Osteocyte (in vitro differentiated cells): Measurements from ENCODE around the gene THAP7. TPM values are rescaled to one million over a fixed set of nuclear protein-coding genes. Genes with fewer than 3 reads are reported as not detected.

ENCODE experiments used
- DNase-seq: peaks from one replicate; pipeline ENCODE4 v3.0.0; 2021; ENCODE audit warnings: mixed read lengths; ENCODE audit not compliant: unreplicated experiment; ENCODE audit errors: extremely low spot score
- H3K27ac Mint-ChIP-seq: one replicate; pipeline ENCODE4 v1.8.0; 2021; ENCODE audit warnings: mild to moderate bottlenecking, mixed read lengths; ENCODE audit not compliant: unreplicated experiment
- H3K27me3 Mint-ChIP-seq: one replicate; pipeline ENCODE4 v1.8.0; 2021; ENCODE audit warnings: mixed read lengths; ENCODE audit not compliant: unreplicated experiment
- H3K36me3 Mint-ChIP-seq: one replicate; pipeline ENCODE4 v1.8.0; 2021; ENCODE audit warnings: mixed read lengths; ENCODE audit not compliant: unreplicated experiment
- H3K4me1 Mint-ChIP-seq: one replicate; pipeline ENCODE4 v1.8.0; 2021; ENCODE audit warnings: mixed read lengths; ENCODE audit not compliant: unreplicated experiment
- H3K4me3 Mint-ChIP-seq: one replicate; pipeline ENCODE4 v1.8.0; 2021; ENCODE audit warnings: mild to moderate bottlenecking, moderate library complexity, mixed read lengths; ENCODE audit not compliant: unreplicated experiment
- H3K9me3 Mint-ChIP-seq: one replicate; pipeline ENCODE4 v1.8.0; 2021; ENCODE audit warnings: mixed read lengths; ENCODE audit not compliant: unreplicated experiment
- total RNA-seq: library from RNA; stranded (reverse); gene quantifications from 2 replicates; pipeline ENCODE4 v1.2.1, GENCODE V29; 2021
- TF ChIP-seq, protein P1 (sequence below): fragments of 200-600 bp; sonication (generic); IDR thresholded peaks from 2 replicates; pipeline ENCODE4 v1.5.0; 2021; ENCODE audit warnings: antibody characterized with exemption, mild to moderate bottlenecking, moderate library complexity

The THAP7 gene
- total RNA-seq, 1 donor from 2014 or later = 27.0 TPM

DNA sequence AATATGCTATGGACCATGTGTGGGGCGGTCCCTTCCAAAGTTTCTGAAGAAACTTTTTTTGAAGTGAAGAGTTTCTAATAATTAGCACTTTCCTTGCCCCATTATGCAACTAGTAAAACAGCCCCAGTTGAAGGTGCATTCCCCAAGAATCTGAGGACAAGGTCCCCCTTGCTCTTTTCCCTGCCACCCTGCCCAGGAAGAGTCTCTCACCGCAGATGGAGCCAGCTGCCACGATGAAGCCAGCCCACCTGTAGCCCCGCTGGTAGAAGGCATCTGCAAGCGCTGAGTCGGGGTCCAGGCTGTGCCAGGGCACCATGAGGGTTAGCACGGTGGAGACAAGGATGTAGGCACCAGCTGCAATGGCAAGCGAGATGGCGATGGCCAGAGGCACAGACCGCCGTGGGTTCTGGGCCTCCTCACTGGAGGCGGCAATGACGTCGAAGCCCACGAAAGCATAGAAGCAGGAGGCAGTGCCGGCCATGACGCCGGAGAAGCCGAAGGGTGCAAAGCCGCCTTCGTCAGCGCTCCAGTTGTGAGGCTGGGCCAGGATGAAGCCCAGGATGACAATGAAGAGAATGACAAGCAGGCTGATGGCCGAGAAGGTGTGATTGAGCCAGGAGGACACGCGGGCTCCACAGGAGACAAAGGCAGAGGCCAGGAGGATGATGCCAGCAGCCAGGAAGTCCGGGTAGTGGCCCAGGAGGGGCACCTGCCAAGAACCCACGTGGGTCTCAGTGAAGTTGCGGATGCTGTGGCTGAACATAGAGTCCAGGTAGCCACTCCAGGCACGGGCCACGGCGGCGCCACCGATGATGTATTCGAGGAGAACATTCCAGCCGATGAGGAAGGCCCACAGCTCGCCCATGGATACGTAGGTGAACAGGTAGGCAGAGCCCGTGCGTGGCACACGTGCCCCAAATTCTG, 29.0 kb upstream of the THAP7 start:
- no peak overlapping the region for H3K4me3 Mint-ChIP-seq
- no peak overlapping the region for H3K27ac Mint-ChIP-seq
- TF ChIP-seq, protein P1, sequence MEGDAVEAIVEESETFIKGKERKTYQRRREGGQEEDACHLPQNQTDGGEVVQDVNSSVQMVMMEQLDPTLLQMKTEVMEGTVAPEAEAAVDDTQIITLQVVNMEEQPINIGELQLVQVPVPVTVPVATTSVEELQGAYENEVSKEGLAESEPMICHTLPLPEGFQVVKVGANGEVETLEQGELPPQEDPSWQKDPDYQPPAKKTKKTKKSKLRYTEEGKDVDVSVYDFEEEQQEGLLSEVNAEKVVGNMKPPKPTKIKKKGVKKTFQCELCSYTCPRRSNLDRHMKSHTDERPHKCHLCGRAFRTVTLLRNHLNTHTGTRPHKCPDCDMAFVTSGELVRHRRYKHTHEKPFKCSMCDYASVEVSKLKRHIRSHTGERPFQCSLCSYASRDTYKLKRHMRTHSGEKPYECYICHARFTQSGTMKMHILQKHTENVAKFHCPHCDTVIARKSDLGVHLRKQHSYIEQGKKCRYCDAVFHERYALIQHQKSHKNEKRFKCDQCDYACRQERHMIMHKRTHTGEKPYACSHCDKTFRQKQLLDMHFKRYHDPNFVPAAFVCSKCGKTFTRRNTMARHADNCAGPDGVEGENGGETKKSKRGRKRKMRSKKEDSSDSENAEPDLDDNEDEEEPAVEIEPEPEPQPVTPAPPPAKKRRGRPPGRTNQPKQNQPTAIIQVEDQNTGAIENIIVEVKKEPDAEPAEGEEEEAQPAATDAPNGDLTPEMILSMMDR = no peak
- no peaks in the 10 kb centered on the region for H3K36me3 Mint-ChIP-seq
- H3K9me3 Mint-ChIP-seq = no peaks in the 10 kb centered on the region
- no peaks in the 10 kb centered on the region for H3K27me3 Mint-ChIP-seq
- no peak for DNase-seq
- H3K4me1 Mint-ChIP-seq = peaks cover 17% of the 10 kb centered on the region

DNA sequence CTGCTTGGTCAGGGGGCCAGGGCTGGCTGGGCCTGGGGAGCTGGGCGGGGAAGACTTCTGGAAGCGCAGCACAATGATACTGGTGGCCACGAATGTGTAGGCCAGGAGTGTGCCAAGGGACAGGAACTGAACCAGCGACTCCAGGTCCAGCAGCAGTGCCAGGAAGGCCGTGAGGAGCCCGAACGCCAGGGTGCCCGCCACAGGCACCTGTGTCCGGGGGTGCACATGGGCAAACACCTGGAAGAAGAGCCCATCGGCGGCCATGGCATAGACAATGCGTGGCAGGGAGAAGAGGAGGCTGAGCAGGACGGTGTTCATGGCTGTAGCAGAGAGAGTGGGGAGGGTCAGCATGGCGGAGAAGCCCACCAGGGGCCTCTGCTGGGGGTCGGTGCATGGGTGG, 28.1 kb upstream of the THAP7 start:
- Mint-ChIP-seq H3K36me3 (no peaks in the 10 kb centered on the region), H3K9me3 (no peaks in the 10 kb centered on the region), H3K27me3 (no peaks in the 10 kb centered on the region), H3K4me1 (peaks cover 17% of the 10 kb centered on the region), H3K4me3 (no peak overlapping the region), H3K27ac (no peak overlapping the region)
- TF ChIP-seq, protein P1 = no peak
- no peak for DNase-seq

GRCh38 chr22:21029486-21030025, 27.6 kb upstream of the THAP7 start:
- Mint-ChIP-seq H3K27ac (no peak overlapping the region), H3K4me1 (peaks cover 17% of the 10 kb centered on the region), H3K27me3 (no peaks in the 10 kb centered on the region), H3K4me3 (no peak overlapping the region), H3K36me3 (no peaks in the 10 kb centered on the region), H3K9me3 (no peaks in the 10 kb centered on the region)
- TF ChIP-seq, protein P1 = no peak
- DNase-seq = no peak

- TF ChIP-seq, protein P1 = no peak
- no peak overlapping the region for H3K27ac Mint-ChIP-seq
- H3K4me3 Mint-ChIP-seq = no peak overlapping the region
- no peaks in the 10 kb centered on the region for H3K36me3 Mint-ChIP-seq
- no peaks in the 10 kb centered on the region for H3K27me3 Mint-ChIP-seq
- peaks cover 17% of the 10 kb centered on the region for H3K4me1 Mint-ChIP-seq
- no peaks in the 10 kb centered on the region for H3K9me3 Mint-ChIP-seq
- no peak for DNase-seq
These were observed 26.6 kb upstream of the THAP7 start for GRCh38 chr22:21028277-21029251.
